ENCODE data around the gene MOCS3. TPM values are rescaled to one million over a fixed set of nuclear protein-coding genes. Genes with fewer than 3 reads are reported as not detected.

Gene MOCS3
- total and polyA plus RNA-seq, 7 donors = 1.2 to 3.9 (median 3.6) TPM

- Histone ChIP-seq H3K4me1 (peaks cover 0 to 7% (median 0%) of the 10 kb centered on the region in 4 donors), H3K9me3 (no peaks in the 10 kb centered on the region), H3K4me3 (no peak overlapping the region), H3K27ac (no peak overlapping the region), H3K36me3 (no peaks in the 10 kb centered on the region), H3K27me3 (peaks cover 4 to 59% (median 15%) of the 10 kb centered on the region in 3 donors)
- intact Hi-C loops (cut with DNase I) = no loop called here
- no peak for TF ChIP-seq POLR2AphosphoS5 (IDR thresholded peaks at IDR 0.05)
- no peak for TF ChIP-seq CTCF (IDR thresholded peaks at IDR 0.05)
- TF ChIP-seq POLR2A (IDR thresholded peaks at IDR 0.05) = no peak
- TF ChIP-seq EP300 (IDR thresholded peaks at IDR 0.05) = no peak
- WGBS, 2 donors = 48 to 84% methylated on average over 3 of the region's 3 CpGs
- no peak for DNase-seq
Measured at GRCh38 chr20:50981714-50982048, 23.1 kb downstream of the MOCS3 start.

GRCh38 chr20:50982363-50982762, 23.7 kb downstream of the MOCS3 start:
- TF ChIP-seq POLR2A (IDR thresholded peaks at IDR 0.05) (no peak), POLR2AphosphoS5 (IDR thresholded peaks at IDR 0.05) (no peak), EP300 (IDR thresholded peaks at IDR 0.05) (no peak), CTCF (IDR thresholded peaks at IDR 0.05) (no peak)
- Histone ChIP-seq H3K9me3 (no peaks in the 10 kb centered on the region), H3K4me1 (peaks cover 0 to 7% (median 0%) of the 10 kb centered on the region in 4 donors), H3K27ac (no peak overlapping the region), H3K4me3 (no peak overlapping the region), H3K27me3 (peaks cover 4 to 59% (median 19%) of the 10 kb centered on the region in 3 donors), H3K36me3 (no peaks in the 10 kb centered on the region)
- DNase-seq = no peak
- intact Hi-C loops (cut with DNase I) = no loop called here
- WGBS, 2 donors = 1 to 41% methylated on average over 4 of the region's 4 CpGs

- 53 to 56% methylated on average over 2 of the region's 2 CpGs for WGBS, 2 donors
- Histone ChIP-seq H3K9me3 (no peaks in the 10 kb centered on the region), H3K36me3 (no peaks in the 10 kb centered on the region), H3K4me1 (peaks cover 0 to 7% (median 0%) of the 10 kb centered on the region in 4 donors), H3K27me3 (peaks cover 0 to 55% (median 19%) of the 10 kb centered on the region in 3 donors), H3K27ac (no peak overlapping the region), H3K4me3 (no peak overlapping the region)
- intact Hi-C loops (cut with DNase I) = no loop called here
- TF ChIP-seq EP300 (IDR thresholded peaks at IDR 0.05) (no peak), POLR2AphosphoS5 (IDR thresholded peaks at IDR 0.05) (no peak), POLR2A (IDR thresholded peaks at IDR 0.05) (no peak), CTCF (IDR thresholded peaks at IDR 0.05) (no peak)
- DNase-seq = no peak
Measured at GRCh38 chr20:50983321-50983720, 24.7 kb downstream of the MOCS3 start.

GRCh38 chr20:50987493-50988210, 29.0 kb downstream of the MOCS3 start:
- Histone ChIP-seq H3K36me3 (no peaks in the 10 kb centered on the region), H3K4me3 (no peak overlapping the region), H3K27ac (no peak overlapping the region), H3K4me1 (no peaks in the 10 kb centered on the region), H3K9me3 (no peaks in the 10 kb centered on the region), H3K27me3 (peaks cover 0 to 38% (median 16%) of the 10 kb centered on the region in 3 donors)
- TF ChIP-seq POLR2AphosphoS5 (IDR thresholded peaks at IDR 0.05) (no peak), CTCF (IDR thresholded peaks at IDR 0.05) (peak; percentile 78 to 93 (median 88))
- 6 to 15% methylated on average over 13 of the region's 13 CpGs for WGBS, 2 donors
- DNase-seq = peak; percentile 83
- intact Hi-C loops (cut with DNase I) = loop anchor here (1.0 to 5.0 kb wide), 2 partner anchors 319 to 610 kb away; no protein-coding TSS in a partner anchor

GRCh38 chr20:50991076-50991475, 32.5 kb downstream of the MOCS3 start:
- 84 to 89% methylated on average over 3 of the region's 3 CpGs for WGBS, 2 donors
- H3K27me3 ChIP-seq = peaks cover 0 to 9% (median 6%) of the 10 kb centered on the region in 3 donors
- DNase-seq = no peak
- intact Hi-C loops (cut with DNase I) = no loop called here
- TF ChIP-seq EP300 (IDR thresholded peaks at IDR 0.05) (no peak), CTCF (IDR thresholded peaks at IDR 0.05) (no peak), POLR2A (IDR thresholded peaks at IDR 0.05) (no peak), POLR2AphosphoS5 (IDR thresholded peaks at IDR 0.05) (no peak)
- no peak overlapping the region for H3K27ac ChIP-seq
- H3K4me3 ChIP-seq = no peak overlapping the region
- H3K36me3 ChIP-seq = no peaks in the 10 kb centered on the region
- H3K9me3 ChIP-seq = no peaks in the 10 kb centered on the region
- no peaks in the 10 kb centered on the region for H3K4me1 ChIP-seq

Data from sigmoid colon (tissue), 7 donors.